Measurements from ENCODE around the gene FBLN2.

Gene FBLN2

GRCh38 chr3:13624021-13624420 is 75.1 kb downstream of the FBLN2 start:
- no peak overlapping the region for H3K9ac ChIP-seq (ENCODE audit: low read length in 5 of 5)
- H3K27ac ChIP-seq (ENCODE audit: low read depth, low read length) = no peak overlapping the region
- no peaks in the 10 kb centered on the region for H3K27me3 ChIP-seq (ENCODE audit: control insufficient read depth in 5 of 5, insufficient read depth in 4 of 5, low read length in 5 of 5)
- peaks cover 0 to 71% (median 52%) of the 10 kb centered on the region in 5 donors for H3K36me3 ChIP-seq (ENCODE audit: control insufficient read depth in 5 of 5, insufficient read depth in 5 of 5, low read length in 5 of 5)
- H3K9me3 ChIP-seq (ENCODE audit: control insufficient read depth in 5 of 5, low read length in 5 of 5) = no peaks in the 10 kb centered on the region
- H3K4me1 ChIP-seq (ENCODE audit: control insufficient read depth in 5 of 5, insufficient read depth in 5 of 5, low read length in 5 of 5) = peaks cover 0 to 25% (median 19%) of the 10 kb centered on the region in 5 donors
- no peak overlapping the region for H3K4me3 ChIP-seq (ENCODE audit: low read depth in 1 of 5, low read length in 5 of 5)

- Histone ChIP-seq H3K27ac (ENCODE audit: low read depth, low read length) (no peak overlapping the region), H3K9me3 (ENCODE audit: control insufficient read depth in 5 of 5, low read length in 5 of 5) (no peaks in the 10 kb centered on the region), H3K4me1 (ENCODE audit: control insufficient read depth in 5 of 5, insufficient read depth in 5 of 5, low read length in 5 of 5) (peaks cover 0 to 25% (median 19%) of the 10 kb centered on the region in 5 donors), H3K27me3 (ENCODE audit: control insufficient read depth in 5 of 5, insufficient read depth in 4 of 5, low read length in 5 of 5) (no peaks in the 10 kb centered on the region), H3K9ac (ENCODE audit: low read length in 5 of 5) (no peak overlapping the region), H3K4me3 (ENCODE audit: low read depth in 1 of 5, low read length in 5 of 5) (no peak overlapping the region), H3K36me3 (ENCODE audit: control insufficient read depth in 5 of 5, insufficient read depth in 5 of 5, low read length in 5 of 5) (peaks cover 0 to 71% (median 52%) of the 10 kb centered on the region in 5 donors)
These were observed 75.8 kb downstream of the FBLN2 start for GRCh38 chr3:13624671-13625125.

- no peak overlapping the region for H3K27ac ChIP-seq (ENCODE audit: low read depth, low read length)
- H3K9ac ChIP-seq (ENCODE audit: low read length in 5 of 5) = no peak overlapping the region
- H3K9me3 ChIP-seq (ENCODE audit: control insufficient read depth in 5 of 5, low read length in 5 of 5) = no peaks in the 10 kb centered on the region
- no peaks in the 10 kb centered on the region for H3K27me3 ChIP-seq (ENCODE audit: control insufficient read depth in 5 of 5, insufficient read depth in 4 of 5, low read length in 5 of 5)
- H3K36me3 ChIP-seq (ENCODE audit: control insufficient read depth in 5 of 5, insufficient read depth in 5 of 5, low read length in 5 of 5) = peaks cover 0 to 71% (median 56%) of the 10 kb centered on the region in 5 donors
- H3K4me3 ChIP-seq (ENCODE audit: low read depth in 1 of 5, low read length in 5 of 5) = no peak overlapping the region
- H3K4me1 ChIP-seq (ENCODE audit: control insufficient read depth in 5 of 5, insufficient read depth in 5 of 5, low read length in 5 of 5) = peaks cover 0 to 25% (median 19%) of the 10 kb centered on the region in 5 donors
These were observed 77.5 kb downstream of the FBLN2 start for GRCh38 chr3:13626396-13626795.

DNA sequence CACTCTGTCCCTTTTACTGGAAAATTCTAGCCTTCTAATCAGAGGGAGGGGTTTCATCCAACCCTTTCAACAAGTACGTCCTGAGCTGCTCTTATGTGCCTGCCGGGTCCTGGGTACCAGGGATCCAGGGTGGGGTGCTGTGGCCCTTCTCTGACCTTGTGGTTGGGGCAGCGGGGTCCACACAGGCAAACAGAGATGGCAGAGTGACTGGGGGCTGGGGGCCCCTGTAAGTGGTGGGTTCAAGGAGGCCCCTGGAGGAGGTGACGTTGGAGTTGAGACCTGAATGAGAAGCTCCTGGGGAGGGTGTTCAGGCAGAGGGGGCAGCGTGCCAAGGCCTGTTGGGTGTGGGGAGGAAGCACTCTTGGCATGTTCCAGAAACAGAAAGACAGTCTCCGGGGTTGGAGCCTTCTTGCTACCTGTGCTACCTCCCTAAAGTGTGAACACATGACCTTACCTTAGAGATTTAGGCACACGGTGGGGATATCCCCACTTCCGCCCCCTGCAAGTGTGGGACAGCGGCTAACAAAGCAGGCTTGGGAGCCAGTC is 78.1 kb downstream of the FBLN2 start:
- H3K27ac ChIP-seq (ENCODE audit: low read depth, low read length) = no peak overlapping the region
- peaks cover 0 to 20% (median 17%) of the 10 kb centered on the region in 5 donors for H3K4me1 ChIP-seq (ENCODE audit: control insufficient read depth in 5 of 5, insufficient read depth in 5 of 5, low read length in 5 of 5)
- no peak overlapping the region for H3K4me3 ChIP-seq (ENCODE audit: low read depth in 1 of 5, low read length in 5 of 5)
- no peaks in the 10 kb centered on the region for H3K27me3 ChIP-seq (ENCODE audit: control insufficient read depth in 5 of 5, insufficient read depth in 4 of 5, low read length in 5 of 5)
- H3K9me3 ChIP-seq (ENCODE audit: control insufficient read depth in 5 of 5, low read length in 5 of 5) = no peaks in the 10 kb centered on the region
- H3K36me3 ChIP-seq (ENCODE audit: control insufficient read depth in 5 of 5, insufficient read depth in 5 of 5, low read length in 5 of 5) = peaks cover 0 to 71% (median 56%) of the 10 kb centered on the region in 5 donors
- no peak overlapping the region for H3K9ac ChIP-seq (ENCODE audit: low read length in 5 of 5)

DNA sequence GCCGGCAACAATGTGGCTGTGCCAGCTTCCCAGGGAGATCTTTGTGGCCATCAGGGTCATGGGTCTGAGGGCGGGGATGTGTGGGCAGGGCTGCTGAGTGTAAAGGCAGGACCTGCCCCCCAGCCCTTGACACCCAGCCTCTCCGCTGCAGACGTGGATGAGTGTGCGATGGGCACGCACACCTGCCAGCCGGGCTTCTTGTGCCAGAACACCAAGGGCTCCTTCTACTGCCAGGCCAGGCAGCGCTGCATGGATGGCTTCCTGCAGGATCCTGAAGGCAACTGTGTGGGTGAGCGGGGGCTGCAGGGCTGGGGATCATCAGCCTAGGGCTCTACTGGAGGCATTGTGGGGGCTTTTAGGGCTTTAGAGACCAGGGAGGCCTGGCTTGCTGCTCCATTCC is 78.8 kb downstream of the FBLN2 start:
- peaks cover 0 to 77% (median 59%) of the 10 kb centered on the region in 5 donors for H3K36me3 ChIP-seq (ENCODE audit: control insufficient read depth in 5 of 5, insufficient read depth in 5 of 5, low read length in 5 of 5)
- H3K4me3 ChIP-seq (ENCODE audit: low read depth in 1 of 5, low read length in 5 of 5) = no peak overlapping the region
- no peak overlapping the region for H3K9ac ChIP-seq (ENCODE audit: low read length in 5 of 5)
- H3K27me3 ChIP-seq (ENCODE audit: control insufficient read depth in 5 of 5, insufficient read depth in 4 of 5, low read length in 5 of 5) = no peaks in the 10 kb centered on the region
- no peak overlapping the region for H3K27ac ChIP-seq (ENCODE audit: low read depth, low read length)
- H3K4me1 ChIP-seq (ENCODE audit: control insufficient read depth in 5 of 5, insufficient read depth in 5 of 5, low read length in 5 of 5) = peaks cover 0 to 13% (median 10%) of the 10 kb centered on the region in 5 donors
- no peaks in the 10 kb centered on the region for H3K9me3 ChIP-seq (ENCODE audit: control insufficient read depth in 5 of 5, low read length in 5 of 5)

GRCh38 chr3:13628432-13628831 is 79.5 kb downstream of the FBLN2 start:
- H3K4me1 ChIP-seq (ENCODE audit: control insufficient read depth in 5 of 5, insufficient read depth in 5 of 5, low read length in 5 of 5) = peaks cover 0 to 7% (median 5%) of the 10 kb centered on the region in 5 donors
- H3K4me3 ChIP-seq (ENCODE audit: low read depth in 1 of 5, low read length in 5 of 5) = no peak overlapping the region
- H3K36me3 ChIP-seq (ENCODE audit: control insufficient read depth in 5 of 5, insufficient read depth in 5 of 5, low read length in 5 of 5) = peaks cover 0 to 85% (median 66%) of the 10 kb centered on the region in 5 donors
- H3K9ac ChIP-seq (ENCODE audit: low read length in 5 of 5) = no peak overlapping the region
- no peak overlapping the region for H3K27ac ChIP-seq (ENCODE audit: low read depth, low read length)
- H3K27me3 ChIP-seq (ENCODE audit: control insufficient read depth in 5 of 5, insufficient read depth in 4 of 5, low read length in 5 of 5) = no peaks in the 10 kb centered on the region
- H3K9me3 ChIP-seq (ENCODE audit: control insufficient read depth in 5 of 5, low read length in 5 of 5) = no peaks in the 10 kb centered on the region

DNA sequence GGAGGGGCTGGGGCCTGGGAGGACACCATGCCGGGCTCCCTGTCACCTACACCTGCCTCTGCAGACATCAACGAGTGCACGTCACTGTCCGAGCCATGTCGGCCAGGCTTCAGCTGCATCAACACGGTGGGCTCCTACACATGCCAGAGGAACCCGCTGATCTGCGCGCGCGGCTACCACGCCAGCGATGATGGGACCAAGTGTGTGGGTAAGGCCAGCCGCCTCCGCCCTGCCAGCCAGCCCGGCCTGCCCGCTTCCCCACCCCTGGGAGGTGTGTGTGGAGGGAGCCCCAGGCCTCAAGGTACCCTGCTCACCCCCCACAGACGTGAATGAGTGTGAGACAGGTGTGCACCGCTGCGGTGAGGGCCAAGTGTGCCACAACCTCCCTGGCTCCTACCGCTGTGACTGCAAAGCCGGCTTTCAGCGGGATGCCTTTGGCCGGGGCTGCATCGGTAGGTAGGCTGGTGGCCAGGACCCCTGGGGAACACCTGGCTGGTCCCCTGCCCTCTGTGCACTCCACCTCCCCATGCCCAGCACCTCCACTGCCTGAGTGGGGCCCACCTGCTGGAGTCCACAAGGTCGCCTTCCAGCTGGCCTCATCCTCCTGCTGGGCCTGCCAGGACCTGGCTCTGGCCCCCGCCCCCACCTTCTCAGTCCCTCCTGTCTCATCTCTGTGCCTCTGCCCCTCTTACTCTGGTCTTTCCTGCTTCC is 80.1 kb downstream of the FBLN2 start:
- H3K36me3 ChIP-seq (ENCODE audit: control insufficient read depth in 5 of 5, insufficient read depth in 5 of 5, low read length in 5 of 5) = peaks cover 0 to 88% (median 65%) of the 10 kb centered on the region in 5 donors

DNA sequence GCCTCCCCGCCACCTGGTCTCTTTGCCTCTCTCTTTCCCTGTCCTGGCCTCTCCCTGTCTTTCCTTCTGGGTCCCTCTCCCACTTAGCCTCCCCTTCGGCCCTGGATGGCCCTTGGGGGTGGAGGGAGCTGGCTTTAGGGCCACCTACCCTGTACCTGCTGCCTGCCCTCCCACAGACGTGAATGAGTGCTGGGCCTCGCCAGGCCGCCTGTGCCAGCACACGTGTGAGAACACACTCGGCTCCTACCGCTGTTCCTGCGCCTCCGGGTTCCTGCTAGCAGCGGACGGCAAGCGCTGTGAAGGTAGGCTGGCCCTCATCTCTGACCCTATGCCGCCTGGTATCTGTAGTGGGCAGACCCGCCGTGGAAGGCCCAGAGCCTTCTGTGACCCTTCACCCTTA is 80.7 kb downstream of the FBLN2 start:
- no peak overlapping the region for H3K4me3 ChIP-seq (ENCODE audit: low read depth in 1 of 5, low read length in 5 of 5)
- no peaks in the 10 kb centered on the region for H3K27me3 ChIP-seq (ENCODE audit: control insufficient read depth in 5 of 5, insufficient read depth in 4 of 5, low read length in 5 of 5)
- H3K4me1 ChIP-seq (ENCODE audit: control insufficient read depth in 5 of 5, insufficient read depth in 5 of 5, low read length in 5 of 5) = peaks cover 0 to 7% (median 5%) of the 10 kb centered on the region in 5 donors
- peaks cover 0 to 91% (median 63%) of the 10 kb centered on the region in 5 donors for H3K36me3 ChIP-seq (ENCODE audit: control insufficient read depth in 5 of 5, insufficient read depth in 5 of 5, low read length in 5 of 5)
- H3K9me3 ChIP-seq (ENCODE audit: control insufficient read depth in 5 of 5, low read length in 5 of 5) = no peaks in the 10 kb centered on the region
- no peak overlapping the region for H3K27ac ChIP-seq (ENCODE audit: low read depth, low read length)
- no peak overlapping the region for H3K9ac ChIP-seq (ENCODE audit: low read length in 5 of 5)

More for the DNA sequence above, 80.1 kb downstream of the FBLN2 start:
- no peak overlapping the region for H3K27ac ChIP-seq (ENCODE audit: low read depth, low read length)
- H3K9ac ChIP-seq (ENCODE audit: low read length in 5 of 5) = no peak overlapping the region
- H3K9me3 ChIP-seq (ENCODE audit: control insufficient read depth in 5 of 5, low read length in 5 of 5) = no peaks in the 10 kb centered on the region
- H3K4me1 ChIP-seq (ENCODE audit: control insufficient read depth in 5 of 5, insufficient read depth in 5 of 5, low read length in 5 of 5) = peaks cover 0 to 7% (median 5%) of the 10 kb centered on the region in 5 donors
- H3K27me3 ChIP-seq (ENCODE audit: control insufficient read depth in 5 of 5, insufficient read depth in 4 of 5, low read length in 5 of 5) = no peaks in the 10 kb centered on the region
- no peak overlapping the region for H3K4me3 ChIP-seq (ENCODE audit: low read depth in 1 of 5, low read length in 5 of 5)

- Histone ChIP-seq H3K4me1 (ENCODE audit: control insufficient read depth in 5 of 5, insufficient read depth in 5 of 5, low read length in 5 of 5) (peaks cover 0 to 7% (median 5%) of the 10 kb centered on the region in 5 donors), H3K4me3 (ENCODE audit: low read depth in 1 of 5, low read length in 5 of 5) (no peak overlapping the region), H3K36me3 (ENCODE audit: control insufficient read depth in 5 of 5, insufficient read depth in 5 of 5, low read length in 5 of 5) (peaks cover 0 to 92% (median 67%) of the 10 kb centered on the region in 5 donors)
These were observed 82.3 kb downstream of the FBLN2 start for GRCh38 chr3:13631256-13631655.

GRCh38 chr3:13633176-13633575 is 84.3 kb downstream of the FBLN2 start:
- Histone ChIP-seq H3K27me3 (ENCODE audit: control insufficient read depth in 5 of 5, insufficient read depth in 4 of 5, low read length in 5 of 5) (no peaks in the 10 kb centered on the region), H3K9ac (ENCODE audit: low read length in 5 of 5) (no peak overlapping the region), H3K36me3 (ENCODE audit: control insufficient read depth in 5 of 5, insufficient read depth in 5 of 5, low read length in 5 of 5) (peaks cover 0 to 95% (median 77%) of the 10 kb centered on the region in 5 donors), H3K4me3 (ENCODE audit: low read depth in 1 of 5, low read length in 5 of 5) (no peak overlapping the region), H3K4me1 (ENCODE audit: control insufficient read depth in 5 of 5, insufficient read depth in 5 of 5, low read length in 5 of 5) (no peaks in the 10 kb centered on the region), H3K9me3 (ENCODE audit: control insufficient read depth in 5 of 5, low read length in 5 of 5) (no peaks in the 10 kb centered on the region), H3K27ac (ENCODE audit: low read depth, low read length) (no peak overlapping the region)

More at GRCh38 chr3:13631256-13631655, 82.3 kb downstream of the FBLN2 start:
- no peaks in the 10 kb centered on the region for H3K9me3 ChIP-seq (ENCODE audit: control insufficient read depth in 5 of 5, low read length in 5 of 5)
- H3K27ac ChIP-seq (ENCODE audit: low read depth, low read length) = no peak overlapping the region
- no peak overlapping the region for H3K9ac ChIP-seq (ENCODE audit: low read length in 5 of 5)
- H3K27me3 ChIP-seq (ENCODE audit: control insufficient read depth in 5 of 5, insufficient read depth in 4 of 5, low read length in 5 of 5) = no peaks in the 10 kb centered on the region
